Endothelial cell of umbilical vein (primary cell): ENCODE data around the gene RAB3B. TPM values are rescaled to one million over a fixed set of nuclear protein-coding genes. Genes with fewer than 3 reads are reported as not detected.
A peak's percentile ranks its signal among the peaks of the same experiment; 100 is the strongest.

ENCODE experiments used
- BruUV-seq: library from RNA; stranded (reverse); fragments of 400-500 nt; replicated peaks from 2 replicates; lab custom pipeline; 2021; lab: Mats Ljungman, UMichigan
- CTCF ChIA-PET: fragments of 300-600, 350-600 bp; sonication (Branson Sonifier 250); formaldehyde crosslinking; loops from one replicate; lab custom pipeline; 2021; ENCODE audit warnings: antibody characterized with exemption, inconsistent platforms; lab: Charles Lee
- POLR2A ChIA-PET: fragments of 300-600, 350-600 bp; sonication (Branson Sonifier 250); formaldehyde crosslinking; loops from one replicate; lab custom pipeline; 2021; ENCODE audit warnings: antibody characterized with exemption, inconsistent platforms; lab: Charles Lee
- DNase-seq: peaks from one replicate; pipeline ENCODE4 v3.0.0-alpha.2; 2011; ENCODE audit warnings: low read depth, low spot score
- FAIRE-seq: peaks from 2 replicates; lab custom pipeline; 2011; peaks lifted over from hg19 to GRCh38; lab: Jason Lieb, UNC
- H2AFZ ChIP-seq: 2 replicates; pipeline ENCODE4 v1.6.0; 2012; ENCODE audit warnings: low read depth, low read length, control low read depth, inconsistent platforms
- H3K27ac ChIP-seq: 2 replicates; pipeline ENCODE4 v1.5.1; 2011; ENCODE audit warnings: low read depth, mild to moderate bottlenecking, control low read depth, low read length, moderate library complexity; ENCODE audit not compliant: insufficient read depth
- H3K27me3 ChIP-seq, 2 experiments: 2 replicates each; pipeline versions ENCODE4 v1.6.0 to v1.6.1; 2011; ENCODE audit warnings: low read length in 2 of 2, mixed read lengths in 1 of 2; ENCODE audit not compliant: control insufficient read depth in 2 of 2, insufficient read depth in 2 of 2
- H3K36me3 ChIP-seq, 2 experiments: 2 replicates in 1 of 2; 3 replicates in 1 of 2; pipeline ENCODE4 v1.5.1; 2011; ENCODE audit warnings: low read length in 2 of 2, mild to moderate bottlenecking in 1 of 2, moderate library complexity in 1 of 2; ENCODE audit not compliant: control insufficient read depth in 2 of 2, insufficient read depth in 2 of 2; ENCODE audit errors: extremely low read depth in 1 of 2
- H3K4me1 ChIP-seq: 3 replicates; pipeline ENCODE4 v1.5.1; 2011; ENCODE audit warnings: mild to moderate bottlenecking, low read length; ENCODE audit not compliant: control insufficient read depth, insufficient read depth; ENCODE audit errors: extremely low read depth
- H3K4me2 ChIP-seq: 2 replicates; pipeline ENCODE4 v1.6.1; 2011; ENCODE audit warnings: low read length, control low read depth, mixed read lengths; ENCODE audit not compliant: insufficient read depth
- H3K4me3 ChIP-seq, 3 experiments: fragments of 200-600 bp in 1 of 3; sonication (generic), shearing (Covaris generic) in 1 of 3; replicated peaks in 1 of 3; 2 replicates each; pipeline ENCODE4 v1.5.1; 2011 to 2016; ENCODE audit warnings: control low read depth in 3 of 3, low read length in 3 of 3, mild to moderate bottlenecking in 2 of 3, inconsistent platforms in 1 of 3, low read depth in 1 of 3, moderate library complexity in 1 of 3; ENCODE audit not compliant: insufficient read depth in 1 of 3
- H3K79me2 ChIP-seq: 2 replicates; pipeline ENCODE4 v1.6.0; 2012; ENCODE audit warnings: low read length, inconsistent platforms; ENCODE audit not compliant: control insufficient read depth, insufficient read depth
- H3K9ac ChIP-seq: replicated peaks from 2 replicates; pipeline ENCODE3; 2011; ENCODE audit warnings: low read length, control low read depth; ENCODE audit not compliant: insufficient read depth; ENCODE audit errors: extremely low read depth
- H3K9me1 ChIP-seq: replicated peaks from 3 replicates; pipeline ENCODE4 v1.6.0; 2011; ENCODE audit warnings: mild to moderate bottlenecking, low read length; ENCODE audit not compliant: control insufficient read depth, insufficient read depth; ENCODE audit errors: extremely low read depth
- H3K9me3 ChIP-seq: replicated peaks from 2 replicates; pipeline ENCODE4 v1.5.1; 2012; ENCODE audit warnings: low read length, inconsistent platforms; ENCODE audit not compliant: control insufficient read depth, insufficient read depth
- H4K20me1 ChIP-seq: replicated peaks from 2 replicates; pipeline ENCODE3; 2011; ENCODE audit warnings: mild to moderate bottlenecking, low read length; ENCODE audit not compliant: control insufficient read depth, insufficient read depth; ENCODE audit errors: extremely low read depth
- EZH2 ChIP-seq: IDR thresholded peaks from 2 replicates; pipeline ENCODE4 v1.6.1; 2012; ENCODE audit warnings: borderline replicate concordance, low read depth, mild to moderate bottlenecking, moderate library complexity, low read length, inconsistent platforms; ENCODE audit not compliant: severe bottlenecking
- FOS ChIP-seq: IDR thresholded peaks from 2 replicates; pipeline ENCODE4 v1.6.1; 2011; ENCODE audit warnings: mild to moderate bottlenecking, low read length, moderate library complexity, borderline replicate concordance; ENCODE audit not compliant: insufficient read depth
- GATA2 ChIP-seq: IDR thresholded peaks from 2 replicates; pipeline ENCODE4 v1.7.0; 2011; ENCODE audit warnings: low read depth, mild to moderate bottlenecking, moderate library complexity, mixed read lengths, low read length; ENCODE audit not compliant: insufficient read length, insufficient read depth
- JUN ChIP-seq: IDR thresholded peaks from 2 replicates; pipeline ENCODE4 v1.6.1; 2011; ENCODE audit warnings: borderline replicate concordance, low read depth; ENCODE audit not compliant: insufficient read length, insufficient read depth
- MYC ChIP-seq: IDR thresholded peaks from one replicate; pipeline ENCODE4 v1.6.1; 2011; ENCODE audit warnings: mild to moderate bottlenecking, low read depth, low read length
- POLR2AphosphoS5 ChIP-seq: IDR thresholded peaks from 2 replicates; pipeline ENCODE4 v1.6.1; 2012; ENCODE audit warnings: low read depth, mild to moderate bottlenecking, control low read depth, low read length, moderate library complexity; ENCODE audit not compliant: insufficient read depth
- dilution Hi-C: fragments of 300-500 bp; cut with MboI; formaldehyde crosslinking; loops from one replicate; pipeline ENCODE4 v1.15.0; 2019; ENCODE audit warnings: low sequenced_read_pairs; ENCODE audit not compliant: extremely low pct_ligation_motif_present
- intact Hi-C: fragments of 100-400 bp; cut with micrococcal nuclease; formaldehyde crosslinking; loops from one replicate; pipeline ENCODE4 v1.10.0; 2022
- polyA plus RNA-seq, 4 experiments: library from polyadenylated mRNA; depleted of rRNA in 3 of 4; stranded (reverse) in 3 of 4; unstranded in 1 of 4; fragments of >200 nt; gene quantifications; 2 replicates each; pipeline versions ENCODE4 v1.2.1 to v1.2.3, GENCODE V29; 2011 to 2012; ENCODE audit warnings: missing spikeins in 1 of 4
- total RNA-seq: library from RNA; stranded (reverse); gene quantifications from 2 replicates; pipeline ENCODE4 v1.2.3, GENCODE V29; 2021
- TF ChIP-seq, protein P1 (sequence below): IDR thresholded peaks from 2 replicates; pipeline ENCODE4 v1.6.1; 2011; ENCODE audit not compliant: insufficient read depth, insufficient read length

RAB3B gene
- total and polyA plus RNA-seq, 2 donors (not counting 3 experiments of a cell fraction or from before 2014, with no cell fraction given), result 4.1 to 10.4 TPM

DNA sequence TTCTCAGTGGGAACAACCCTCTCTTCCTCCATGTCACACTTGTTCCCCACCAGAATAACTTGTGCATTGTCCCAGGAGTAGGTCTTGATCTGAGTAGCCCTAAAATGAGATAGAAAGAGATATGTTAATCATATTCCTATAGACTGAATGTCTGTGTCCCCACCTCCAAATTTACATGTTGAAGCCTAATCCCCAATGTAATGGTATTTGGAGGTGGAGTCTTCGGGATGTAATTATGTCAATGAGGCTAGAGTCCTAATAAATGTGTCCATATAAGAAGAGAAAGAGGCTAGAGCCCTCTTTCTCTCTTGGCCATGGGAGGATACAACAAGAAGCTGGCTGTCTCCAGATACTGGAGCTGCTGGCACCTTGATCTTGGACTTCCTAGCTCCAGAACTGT, 57.2 kb downstream of the RAB3B start:
- no peaks in the 10 kb centered on the region for H4K20me1 ChIP-seq
- dilution Hi-C loops (no loop called here), intact Hi-C loops (no loop called here)
- no peaks in the 10 kb centered on the region for H3K79me2 ChIP-seq
- no peak overlapping the region for H3K27ac ChIP-seq
- DNase-seq, result no peak
- ChIA-PET POLR2A (no interaction called here), CTCF (interaction anchor here (1.0 kb wide), 1 partner anchor 37 kb away, joined by 3 read pairs; no protein-coding TSS in a partner anchor)
- BruUV-seq, result no TSS peak
- H3K36me3 ChIP-seq, result peaks cover 0 to 4% of the 10 kb centered on the region in 2 experiments
- no peaks in the 10 kb centered on the region for H3K9me1 ChIP-seq
- H3K4me2 ChIP-seq, result no peak overlapping the region
- H3K9ac ChIP-seq, result no peak overlapping the region
- H3K9me3 ChIP-seq, result no peaks in the 10 kb centered on the region
- peak; percentile 4 for FAIRE-seq
- H3K4me1 ChIP-seq, result no peaks in the 10 kb centered on the region
- TF ChIP-seq EZH2, result no peak
- TF ChIP-seq JUN, result no peak
- no peak for TF ChIP-seq POLR2AphosphoS5
- TF ChIP-seq MYC, result no peak
- H3K4me3 ChIP-seq, result no peak overlapping the region
- H3K27me3 ChIP-seq, result no peaks in the 10 kb centered on the region
- no peak overlapping the region for H2AFZ ChIP-seq

DNA sequence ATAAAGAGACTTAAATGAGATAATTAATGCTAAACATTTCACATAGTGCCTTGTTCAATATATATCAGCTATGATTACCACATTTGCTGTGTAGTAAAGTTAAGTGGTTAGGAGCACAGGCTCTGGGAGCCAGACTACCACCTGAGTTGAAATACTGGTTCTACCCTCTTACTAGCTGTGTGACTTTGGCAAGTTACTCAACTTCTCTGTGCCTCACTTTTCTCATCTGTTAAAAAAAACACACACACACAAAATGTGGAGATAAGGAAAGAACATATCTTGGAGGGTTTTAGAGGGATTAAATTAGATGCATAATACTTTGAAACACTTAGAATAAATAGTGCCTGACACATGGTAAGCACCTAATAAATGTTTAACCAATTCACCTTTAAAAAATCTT, 60.2 kb downstream of the RAB3B start:
- Histone ChIP-seq H3K27ac (no peak overlapping the region), H3K4me1 (no peaks in the 10 kb centered on the region), H3K9ac (no peak overlapping the region), H3K9me3 (no peaks in the 10 kb centered on the region), H4K20me1 (no peaks in the 10 kb centered on the region), H3K4me3 (no peak overlapping the region), H3K36me3 (peaks cover 0 to 4% of the 10 kb centered on the region in 2 experiments), H3K27me3 (no peaks in the 10 kb centered on the region), H3K79me2 (no peaks in the 10 kb centered on the region), H2AFZ (no peak overlapping the region), H3K9me1 (no peaks in the 10 kb centered on the region), H3K4me2 (no peak overlapping the region)
- dilution Hi-C loops (no loop called here), intact Hi-C loops (no loop called here)
- ChIA-PET CTCF (interaction anchor here (1.6 kb wide), 1 partner anchor 34 kb away, joined by 7 read pairs; no protein-coding TSS in a partner anchor), POLR2A (no interaction called here)
- DNase-seq (no peak), FAIRE-seq (no peak)
- BruUV-seq, result no TSS peak
- TF ChIP-seq MYC (no peak), JUN (no peak), POLR2AphosphoS5 (no peak), GATA2 (no peak), FOS (no peak), EZH2 (no peak)
- TF ChIP-seq, protein P1, sequence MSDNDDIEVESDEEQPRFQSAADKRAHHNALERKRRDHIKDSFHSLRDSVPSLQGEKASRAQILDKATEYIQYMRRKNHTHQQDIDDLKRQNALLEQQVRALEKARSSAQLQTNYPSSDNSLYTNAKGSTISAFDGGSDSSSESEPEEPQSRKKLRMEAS, result no peak
